Measurements from ENCODE around the gene SIX1. TPM values are rescaled to one million over a fixed set of nuclear protein-coding genes. Genes with fewer than 3 reads are reported as not detected.

SIX1 gene
- not detected for total RNA-seq
- long read RNA-seq, partial matches to known transcripts = 0 of 1 reads
- long read RNA-seq, other reads (novel, unspliced or antisense) = 1 of 1 reads

DNA sequence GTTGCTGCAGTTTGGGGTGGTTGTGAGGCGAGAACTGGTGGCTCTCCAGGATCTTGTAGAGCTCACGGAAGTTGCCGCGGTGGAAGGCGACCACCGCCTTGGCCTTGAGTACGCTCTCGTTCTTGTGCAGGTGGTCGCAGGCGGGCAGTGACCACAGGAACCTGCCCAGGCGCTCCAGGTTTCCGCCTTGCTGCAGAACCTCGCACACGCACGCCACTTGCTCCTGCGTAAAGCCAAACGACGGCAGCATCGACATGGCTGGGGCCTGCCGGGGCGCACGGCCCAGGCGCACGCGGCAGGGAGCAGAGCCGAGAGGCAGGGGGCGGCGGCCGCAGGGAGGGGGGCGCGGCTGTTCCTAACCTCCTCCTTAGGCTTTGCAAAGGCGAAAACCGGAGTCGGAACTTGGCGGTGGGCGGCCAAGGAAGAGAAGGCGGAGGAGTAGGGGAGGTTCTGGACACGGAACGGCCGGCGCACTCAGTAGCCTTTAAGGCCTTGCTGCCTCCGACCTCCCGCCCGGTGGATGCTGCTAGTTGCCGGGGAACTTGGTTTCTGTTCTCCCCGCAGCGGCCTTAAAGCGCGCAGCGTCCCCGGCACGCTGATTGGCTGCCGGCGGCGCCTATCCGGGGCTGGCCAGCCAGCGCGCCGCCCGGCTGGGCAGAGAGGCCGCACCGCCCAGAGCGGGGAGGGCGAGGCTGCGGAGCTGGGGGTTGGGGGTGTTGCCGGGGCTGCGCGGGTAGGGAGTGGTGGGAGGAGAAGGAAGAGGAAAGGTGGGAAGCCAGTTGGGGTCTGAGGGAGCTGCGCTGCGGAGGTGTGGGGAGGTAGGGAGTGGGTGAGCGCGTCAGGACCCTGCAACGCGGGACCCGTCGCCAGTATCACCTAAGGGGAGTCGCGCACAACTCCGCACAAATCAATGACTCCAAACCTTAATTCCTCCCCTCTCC, at the start of gene SIX1:
SIX1 (minus strand) TSS at position 544 of the 941 bp plus-strand sequence; CDS start at position 256, 288 bp downstream.
- H3K4me1 ChIP-seq = peaks cover 53% of the 10 kb centered on the region
- intact Hi-C loops (cut with micrococcal nuclease) = no loop called here
- peak within 1 kb of the TSS; percentile 68 for H3K4me3 ChIP-seq
- H3K9me3 ChIP-seq (replicated peaks) = no peaks in the 10 kb centered on the region
- H3K27ac ChIP-seq (replicated peaks) = no peak within 1 kb of the TSS
- TF ChIP-seq, protein P1, sequence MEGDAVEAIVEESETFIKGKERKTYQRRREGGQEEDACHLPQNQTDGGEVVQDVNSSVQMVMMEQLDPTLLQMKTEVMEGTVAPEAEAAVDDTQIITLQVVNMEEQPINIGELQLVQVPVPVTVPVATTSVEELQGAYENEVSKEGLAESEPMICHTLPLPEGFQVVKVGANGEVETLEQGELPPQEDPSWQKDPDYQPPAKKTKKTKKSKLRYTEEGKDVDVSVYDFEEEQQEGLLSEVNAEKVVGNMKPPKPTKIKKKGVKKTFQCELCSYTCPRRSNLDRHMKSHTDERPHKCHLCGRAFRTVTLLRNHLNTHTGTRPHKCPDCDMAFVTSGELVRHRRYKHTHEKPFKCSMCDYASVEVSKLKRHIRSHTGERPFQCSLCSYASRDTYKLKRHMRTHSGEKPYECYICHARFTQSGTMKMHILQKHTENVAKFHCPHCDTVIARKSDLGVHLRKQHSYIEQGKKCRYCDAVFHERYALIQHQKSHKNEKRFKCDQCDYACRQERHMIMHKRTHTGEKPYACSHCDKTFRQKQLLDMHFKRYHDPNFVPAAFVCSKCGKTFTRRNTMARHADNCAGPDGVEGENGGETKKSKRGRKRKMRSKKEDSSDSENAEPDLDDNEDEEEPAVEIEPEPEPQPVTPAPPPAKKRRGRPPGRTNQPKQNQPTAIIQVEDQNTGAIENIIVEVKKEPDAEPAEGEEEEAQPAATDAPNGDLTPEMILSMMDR (IDR thresholded peaks at IDR 0.05; ENCODE audit: borderline replicate concordance) = no peak
- no peaks in the 10 kb centered on the region for H3K36me3 ChIP-seq
- DNase-seq = peak; percentile 38
- peaks cover 100% of the 10 kb centered on the region for H3K27me3 ChIP-seq (ENCODE audit: low read depth)

DNA sequence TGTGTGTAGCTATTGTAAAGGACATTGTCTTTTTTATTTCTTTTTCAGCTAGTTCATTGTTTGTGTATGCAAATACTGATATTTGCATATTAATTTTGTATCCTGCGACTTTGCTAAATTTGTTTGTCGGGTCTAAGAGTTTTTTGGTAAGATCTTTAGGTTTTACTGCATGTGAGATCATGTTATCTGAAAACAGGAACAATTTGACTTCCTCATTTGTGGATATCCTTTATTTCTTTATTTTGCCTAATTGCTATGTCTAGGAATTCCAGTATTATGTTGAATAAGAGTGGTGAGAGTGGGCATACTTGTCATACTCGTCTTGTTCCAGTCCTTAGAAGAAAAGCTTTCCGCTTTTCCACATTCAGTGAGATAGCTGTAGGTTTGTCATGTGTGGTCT, 46.0 kb upstream of the SIX1 start:
- no peak overlapping the region for H3K27ac ChIP-seq (replicated peaks)
- peaks cover 4% of the 10 kb centered on the region for H3K27me3 ChIP-seq (ENCODE audit: low read depth)
- H3K4me1 ChIP-seq = no peaks in the 10 kb centered on the region
- peaks cover 27% of the 10 kb centered on the region for H3K9me3 ChIP-seq (replicated peaks)
- H3K4me3 ChIP-seq = no peak overlapping the region
- no peak for DNase-seq
- no peaks in the 10 kb centered on the region for H3K36me3 ChIP-seq
- intact Hi-C loops (cut with micrococcal nuclease) = no loop called here
- TF ChIP-seq, protein P1 (IDR thresholded peaks at IDR 0.05; ENCODE audit: borderline replicate concordance) = no peak

GRCh38 chr14:60691383-60692113, 42.3 kb upstream of the SIX1 start:
- H3K9me3 ChIP-seq (replicated peaks) = no peaks in the 10 kb centered on the region
- H3K27me3 ChIP-seq (ENCODE audit: low read depth) = peaks cover 4% of the 10 kb centered on the region
- no peak for DNase-seq
- no peak overlapping the region for H3K4me3 ChIP-seq
- H3K36me3 ChIP-seq = no peaks in the 10 kb centered on the region
- H3K27ac ChIP-seq (replicated peaks) = no peak overlapping the region
- intact Hi-C loops (cut with micrococcal nuclease) = no loop called here
- H3K4me1 ChIP-seq = no peaks in the 10 kb centered on the region
- TF ChIP-seq, protein P1 (IDR thresholded peaks at IDR 0.05; ENCODE audit: borderline replicate concordance) = no peak

- Histone ChIP-seq H3K27me3 (ENCODE audit: low read depth) (peaks cover 4% of the 10 kb centered on the region), H3K4me1 (no peaks in the 10 kb centered on the region), H3K9me3 (replicated peaks) (peaks cover 7% of the 10 kb centered on the region), H3K27ac (replicated peaks) (no peak overlapping the region), H3K36me3 (no peaks in the 10 kb centered on the region), H3K4me3 (no peak overlapping the region)
- TF ChIP-seq, protein P1 (IDR thresholded peaks at IDR 0.05; ENCODE audit: borderline replicate concordance) = no peak
- no peak for DNase-seq
- intact Hi-C loops (cut with micrococcal nuclease) = no loop called here
These were observed 37.6 kb upstream of the SIX1 start for GRCh38 chr14:60686865-60687264.

DNA sequence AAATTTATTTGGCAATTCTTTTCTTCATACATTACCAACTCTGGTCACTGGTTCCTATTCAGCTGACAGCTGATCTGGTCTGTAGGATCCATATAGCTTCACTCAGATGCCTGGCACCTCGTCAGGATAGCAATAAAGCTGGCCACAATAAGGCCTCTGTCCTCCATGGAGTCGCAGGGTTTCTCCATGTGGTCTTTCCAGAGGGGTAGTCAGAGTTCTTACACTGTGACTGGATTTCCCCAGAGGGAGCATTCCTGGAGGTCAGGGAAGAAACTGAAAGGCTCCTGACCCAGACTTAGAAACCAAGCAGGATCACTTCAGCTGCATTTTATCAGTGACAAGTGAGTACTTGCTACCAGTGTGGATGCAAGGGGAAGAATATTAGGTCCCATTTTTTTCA, 34.9 kb upstream of the SIX1 start:
- no peak overlapping the region for H3K4me3 ChIP-seq
- no peak overlapping the region for H3K27ac ChIP-seq (replicated peaks)
- no peaks in the 10 kb centered on the region for H3K4me1 ChIP-seq
- no peaks in the 10 kb centered on the region for H3K27me3 ChIP-seq (ENCODE audit: low read depth)
- no peak for DNase-seq
- no peaks in the 10 kb centered on the region for H3K36me3 ChIP-seq
- peaks cover 7% of the 10 kb centered on the region for H3K9me3 ChIP-seq (replicated peaks)
- TF ChIP-seq, protein P1 (IDR thresholded peaks at IDR 0.05; ENCODE audit: borderline replicate concordance) = no peak
- intact Hi-C loops (cut with micrococcal nuclease) = no loop called here

All from left ventricle myocardium inferior (tissue), 1 donor.